H9 (cell line): ENCODE data around the gene AK5. TPM values are rescaled to one million over a fixed set of nuclear protein-coding genes. Genes with fewer than 3 reads are reported as not detected.

ENCODE experiments used
- DNase-seq: peaks from one replicate; pipeline ENCODE4 v3.0.0-alpha.2; 2017
- H2AFZ ChIP-seq: one replicate; pipeline ENCODE4 v1.6.1; 2013; ENCODE audit warnings: mild to moderate bottlenecking, low read length, control low read depth, moderate library complexity
- H2AK5ac ChIP-seq: 2 replicates; pipeline ENCODE4 v1.6.1; 2013; ENCODE audit warnings: low read length, control low read depth, mixed read lengths; ENCODE audit not compliant: insufficient read length
- H2BK120ac ChIP-seq: one replicate; pipeline ENCODE4 v1.6.1; 2013; ENCODE audit warnings: low read depth, mild to moderate bottlenecking, low read length, control low read depth, inconsistent platforms; ENCODE audit not compliant: poor library complexity, severe bottlenecking
- H2BK12ac ChIP-seq: 2 replicates; pipeline ENCODE4 v1.6.1; 2013; ENCODE audit warnings: low read length, control low read depth, mixed read lengths, low read depth; ENCODE audit not compliant: insufficient read length
- H2BK15ac ChIP-seq: 2 replicates; pipeline ENCODE4 v1.6.1; 2013; ENCODE audit warnings: low read depth, low read length, control low read depth
- H2BK20ac ChIP-seq: one replicate; pipeline ENCODE4 v1.6.1; 2013; ENCODE audit warnings: low read depth, mild to moderate bottlenecking, low read length, control low read depth, inconsistent platforms; ENCODE audit not compliant: poor library complexity, severe bottlenecking
- H2BK5ac ChIP-seq: 2 replicates; pipeline ENCODE4 v1.6.1; 2013; ENCODE audit warnings: low read length, control low read depth, mixed read lengths; ENCODE audit not compliant: insufficient read length
- H3K14ac ChIP-seq: 2 replicates; pipeline ENCODE4 v1.6.1; 2013; ENCODE audit warnings: low read length, control low read depth; ENCODE audit not compliant: insufficient read depth
- H3K18ac ChIP-seq: 2 replicates; pipeline ENCODE4 v1.6.1; 2013; ENCODE audit warnings: low read depth, mild to moderate bottlenecking, mixed read lengths, low read length, control low read depth; ENCODE audit not compliant: insufficient read length
- H3K23ac ChIP-seq: 2 replicates; pipeline ENCODE4 v1.6.1; 2013; ENCODE audit warnings: low read length, control low read depth, mixed read lengths, low read depth; ENCODE audit not compliant: insufficient read length
- H3K23me2 ChIP-seq: 2 replicates; pipeline ENCODE4 v1.6.1; 2013; ENCODE audit warnings: low read depth, mild to moderate bottlenecking, mixed read lengths, low read length, control low read depth; ENCODE audit not compliant: insufficient read length, poor library complexity, severe bottlenecking
- H3K27ac ChIP-seq: 2 replicates; pipeline ENCODE4 v1.5.1; 2013; ENCODE audit warnings: low read length, control low read depth, mixed read lengths, low read depth; ENCODE audit not compliant: insufficient read length
- H3K27me3 ChIP-seq: 2 replicates; pipeline ENCODE4 v1.6.1; 2013; ENCODE audit warnings: low read length, control low read depth, inconsistent platforms; ENCODE audit not compliant: insufficient read depth
- H3K4ac ChIP-seq: 2 replicates; pipeline ENCODE4 v1.6.1; 2013; ENCODE audit warnings: low read depth, mild to moderate bottlenecking, control low read depth, inconsistent platforms, low read length, moderate library complexity
- H3K4me1 ChIP-seq: 2 replicates; pipeline ENCODE4 v1.6.1; 2013; ENCODE audit warnings: low read length, control low read depth, inconsistent platforms; ENCODE audit not compliant: insufficient read depth
- H3K4me2 ChIP-seq: 2 replicates; pipeline ENCODE4 v1.6.1; 2013; ENCODE audit warnings: low read length, control low read depth, mixed read lengths; ENCODE audit not compliant: insufficient read length, insufficient read depth
- H3K56ac ChIP-seq: 2 replicates; pipeline ENCODE4 v1.6.1; 2013; ENCODE audit warnings: low read depth, mild to moderate bottlenecking, mixed read lengths, low read length, control low read depth; ENCODE audit not compliant: insufficient read length
- H3K79me1 ChIP-seq: 2 replicates; pipeline ENCODE4 v1.6.1; 2013; ENCODE audit warnings: low read depth, mild to moderate bottlenecking, moderate library complexity, low read length, control low read depth, inconsistent platforms; ENCODE audit not compliant: insufficient read depth, poor library complexity, severe bottlenecking
- H3K79me2 ChIP-seq: 2 replicates; pipeline ENCODE4 v1.6.1; 2013; ENCODE audit warnings: low read length, control low read depth, inconsistent platforms; ENCODE audit not compliant: insufficient read depth
- H3K9ac ChIP-seq: 2 replicates; pipeline ENCODE4 v1.6.1; 2013; ENCODE audit warnings: low read length, control low read depth, mixed read lengths; ENCODE audit not compliant: insufficient read length; ENCODE audit errors: extremely low read depth
- H3K9me3 ChIP-seq: one replicate; pipeline ENCODE4 v1.6.1; 2013; ENCODE audit warnings: low read depth, low read length, inconsistent platforms; ENCODE audit not compliant: control insufficient read depth
- H3T11ph ChIP-seq: one replicate; pipeline ENCODE4 v1.6.1; 2013; ENCODE audit warnings: mild to moderate bottlenecking, low read length, control low read depth, inconsistent platforms
- H4K20me1 ChIP-seq: one replicate; pipeline ENCODE4 v1.6.1; 2013; ENCODE audit not compliant: control insufficient read depth, insufficient read length, insufficient read depth
- H4K5ac ChIP-seq: 2 replicates; pipeline ENCODE4 v1.6.1; 2013; ENCODE audit warnings: low read depth, mild to moderate bottlenecking, mixed read lengths, low read length, control low read depth; ENCODE audit not compliant: insufficient read length
- H4K8ac ChIP-seq: replicated peaks from 2 replicates; pipeline ENCODE4 v1.6.1; 2013; ENCODE audit warnings: low read length, control low read depth, mixed read lengths, low read depth; ENCODE audit not compliant: insufficient read length
- H4K91ac ChIP-seq: 2 replicates; pipeline ENCODE4 v1.6.1; 2013; ENCODE audit warnings: low read depth, mild to moderate bottlenecking, moderate library complexity, mixed read lengths, low read length, control low read depth; ENCODE audit not compliant: insufficient read length
- H3K27ac Mint-ChIP-seq, 3 experiments: 2 replicates in 2 of 3; 3 replicates in 1 of 3; pipeline ENCODE4 v1.8.0; 2020 to 2021; ENCODE audit warnings: mixed read lengths in 3 of 3, mild to moderate bottlenecking in 1 of 3, moderate library complexity in 1 of 3
- H3K27me3 Mint-ChIP-seq: 2 replicates; pipeline ENCODE4 v1.8.0; 2021; ENCODE audit warnings: low read depth, mild to moderate bottlenecking, moderate library complexity, mixed read lengths
- H3K36me3 Mint-ChIP-seq, 3 experiments: 2 replicates in 2 of 3; 3 replicates in 1 of 3; pipeline ENCODE4 v1.8.0; 2020 to 2021; ENCODE audit warnings: low read depth in 3 of 3, mixed read lengths in 3 of 3; ENCODE audit not compliant: insufficient read depth in 1 of 3
- H3K4me1 Mint-ChIP-seq, 2 experiments: 2 replicates each; pipeline ENCODE4 v1.8.0; 2020; ENCODE audit warnings: mixed read lengths in 2 of 2
- H3K4me3 Mint-ChIP-seq, 2 experiments: 2 replicates in 1 of 2; 3 replicates in 1 of 2; pipeline ENCODE4 v1.8.0; 2020 to 2021; ENCODE audit warnings: mild to moderate bottlenecking in 2 of 2, mixed read lengths in 2 of 2, moderate library complexity in 1 of 2
- H3K9me3 Mint-ChIP-seq, 2 experiments: 2 replicates in 1 of 2; 3 replicates in 1 of 2; pipeline ENCODE4 v1.8.0; 2020; ENCODE audit warnings: mild to moderate bottlenecking in 2 of 2, mixed read lengths in 2 of 2, moderate library complexity in 1 of 2
- WGBS: extraction: QIAGEN DNeasy Blood & Tissue Kit; methylation state at CpG from one replicate; pipeline ENCODE4 v1.1.7; 2013; ENCODE audit warnings: missing lambda C conversion rate, low lambda C conversion rate, mixed read lengths; ENCODE audit not compliant: insufficient read length; ENCODE audit errors: extremely low coverage; 5-methylcytosine and 5-hydroxymethylcytosine counted together
- total RNA-seq: library from RNA; stranded (reverse); gene quantifications from 2 replicates; pipeline ENCODE4 v1.2.1, GENCODE V29; 2021
- TF ChIP-seq, protein P1 (sequence below): fragments of 200-600 bp; sonication (generic); conservative IDR thresholded peaks from 3 replicates; pipeline ENCODE4 v1.8.0; 2021; ENCODE audit warnings: antibody characterized with exemption, mild to moderate bottlenecking

The AK5 gene
- total RNA-seq, 1 experiment from 2014 or later, result 2.5 TPM

- H3K23ac ChIP-seq, result no peak overlapping the region
- no peak overlapping the region for H2BK5ac ChIP-seq
- DNase-seq, result no peak
- H3K14ac ChIP-seq, result no peak overlapping the region
- H3K23me2 ChIP-seq, result no peaks in the 10 kb centered on the region
- no peak overlapping the region for H4K5ac ChIP-seq
- no peaks in the 10 kb centered on the region for H3K9me3 ChIP-seq
- H2AFZ ChIP-seq, result no peak overlapping the region
- no peak overlapping the region for H2BK12ac ChIP-seq
- H3K27ac ChIP-seq, result no peak overlapping the region
- H3K27me3 ChIP-seq, result no peaks in the 10 kb centered on the region
- H3K79me2 ChIP-seq, result no peaks in the 10 kb centered on the region
- Mint-ChIP-seq H3K9me3 (peaks cover 7 to 8% of the 10 kb centered on the region in 2 experiments; a peak in 4 of 5 replicates), H3K36me3 (peaks cover 0 to 7% (median 5%) of the 10 kb centered on the region in 3 experiments; a peak in 3 of 7 replicates), H3K4me1 (no peaks in the 10 kb centered on the region), H3K4me3 (no peak overlapping the region; a peak in 1 of 5 replicates), H3K27me3 (no peaks in the 10 kb centered on the region), H3K27ac (no peak overlapping the region)
- H3K56ac ChIP-seq, result no peak overlapping the region
- no peak overlapping the region for H3T11ph ChIP-seq
- H4K91ac ChIP-seq, result no peak overlapping the region
- no peaks in the 10 kb centered on the region for H3K4me1 ChIP-seq
- no peak overlapping the region for H2BK15ac ChIP-seq
- H3K18ac ChIP-seq, result no peak overlapping the region
- H3K4me2 ChIP-seq, result no peak overlapping the region
- TF ChIP-seq, protein P1, sequence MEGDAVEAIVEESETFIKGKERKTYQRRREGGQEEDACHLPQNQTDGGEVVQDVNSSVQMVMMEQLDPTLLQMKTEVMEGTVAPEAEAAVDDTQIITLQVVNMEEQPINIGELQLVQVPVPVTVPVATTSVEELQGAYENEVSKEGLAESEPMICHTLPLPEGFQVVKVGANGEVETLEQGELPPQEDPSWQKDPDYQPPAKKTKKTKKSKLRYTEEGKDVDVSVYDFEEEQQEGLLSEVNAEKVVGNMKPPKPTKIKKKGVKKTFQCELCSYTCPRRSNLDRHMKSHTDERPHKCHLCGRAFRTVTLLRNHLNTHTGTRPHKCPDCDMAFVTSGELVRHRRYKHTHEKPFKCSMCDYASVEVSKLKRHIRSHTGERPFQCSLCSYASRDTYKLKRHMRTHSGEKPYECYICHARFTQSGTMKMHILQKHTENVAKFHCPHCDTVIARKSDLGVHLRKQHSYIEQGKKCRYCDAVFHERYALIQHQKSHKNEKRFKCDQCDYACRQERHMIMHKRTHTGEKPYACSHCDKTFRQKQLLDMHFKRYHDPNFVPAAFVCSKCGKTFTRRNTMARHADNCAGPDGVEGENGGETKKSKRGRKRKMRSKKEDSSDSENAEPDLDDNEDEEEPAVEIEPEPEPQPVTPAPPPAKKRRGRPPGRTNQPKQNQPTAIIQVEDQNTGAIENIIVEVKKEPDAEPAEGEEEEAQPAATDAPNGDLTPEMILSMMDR, result no peak
- H3K9ac ChIP-seq, result no peak overlapping the region
- no peak overlapping the region for H2BK20ac ChIP-seq
- no peaks in the 10 kb centered on the region for H3K79me1 ChIP-seq
- no peak overlapping the region for H4K8ac ChIP-seq
- no peak overlapping the region for H2BK120ac ChIP-seq
- H4K20me1 ChIP-seq, result no peaks in the 10 kb centered on the region
- no peak overlapping the region for H3K4ac ChIP-seq
- H2AK5ac ChIP-seq, result no peak overlapping the region
- whole genome bisulfite sequencing, result no CpG with 5 or more reads among the region's 1 CpG
These were observed 43.4 kb upstream of the AK5 start for GRCh38 chr1:77238462-77238861.
